HL-60/S4 treated with retinoic acid at 250 ng/mL for 4 days and 3 days (cell line): ENCODE measurements around the gene CCN6.
"Not testable (repeated sequence)": the region's sequence is repeated elsewhere in the genome, so short reads cannot be mapped to it uniquely, and the experiment has no call there.

Experiments used
- in situ Hi-C: fragments of 300-500 bp; cut with MboI; formaldehyde crosslinking; loops from 2 replicates; pipeline ENCODE4 v1.7.0; 2022; ENCODE audit warnings: low sequenced_read_pairs

CCN6 gene

GRCh38 chr6:112029045-112029822 is 24.7 kb upstream of the CCN6 start:
- in situ Hi-C loops = no loop called here

GRCh38 chr6:112030206-112030960 is 23.5 kb upstream of the CCN6 start:
- in situ Hi-C loops = no loop called here

- in situ Hi-C loops = no loop called here
These were observed 22.8 kb upstream of the CCN6 start for GRCh38 chr6:112030961-112031660.

- in situ Hi-C loops = no loop called here
These were observed 21.9 kb upstream of the CCN6 start for GRCh38 chr6:112031960-112032359.

- in situ Hi-C loops = no loop called here
These were observed 21.2 kb upstream of the CCN6 start for GRCh38 chr6:112032728-112033127.

GRCh38 chr6:112033791-112034615 is 19.9 kb upstream of the CCN6 start:
- in situ Hi-C loops = no loop called here

- in situ Hi-C loops = no loop called here
These were observed 19.3 kb upstream of the CCN6 start for GRCh38 chr6:112034616-112034995.

- in situ Hi-C loops = no loop called here
These were observed 17.7 kb upstream of the CCN6 start for GRCh38 chr6:112036088-112036637.

GRCh38 chr6:112037783-112038216 is 16.1 kb upstream of the CCN6 start:
- in situ Hi-C loops = no loop called here

GRCh38 chr6:112038268-112038667 is 15.6 kb upstream of the CCN6 start:
- in situ Hi-C loops = no loop called here

- in situ Hi-C loops = no loop called here
These were observed 15.0 kb upstream of the CCN6 start for GRCh38 chr6:112038756-112039430.

GRCh38 chr6:112039431-112039770 is 14.5 kb upstream of the CCN6 start:
- in situ Hi-C loops = no loop called here

- in situ Hi-C loops = no loop called here
These were observed 12.9 kb upstream of the CCN6 start for GRCh38 chr6:112040956-112041355.

- in situ Hi-C loops = no loop called here
These were observed 12.4 kb upstream of the CCN6 start for GRCh38 chr6:112041535-112041934.

GRCh38 chr6:112043032-112044007 is 10.6 kb upstream of the CCN6 start:
- in situ Hi-C loops = no loop called here

- in situ Hi-C loops = no loop called here
These were observed 9.7 kb upstream of the CCN6 start for GRCh38 chr6:112044196-112044595.

GRCh38 chr6:112044856-112045255 is 9.0 kb upstream of the CCN6 start:
- in situ Hi-C loops = no loop called here

- in situ Hi-C loops = not testable (repeated sequence)
These were observed 6.4 kb upstream of the CCN6 start for GRCh38 chr6:112047523-112047922.
